CD14-positive monocyte (primary cell): ENCODE measurements around the gene OR2B6. TPM values are rescaled to one million over a fixed set of nuclear protein-coding genes. Genes with fewer than 3 reads are reported as not detected.

ENCODE experiments used
- DNase-seq, 3 donors: peaks; one replicate each; pipeline ENCODE4 v3.0.0-alpha.2; 2011 to 2022
- H2AFZ ChIP-seq: 2 replicates; pipeline ENCODE4 v1.6.0; 2012; ENCODE audit warnings: mild to moderate bottlenecking, low read depth, low read length, inconsistent platforms; ENCODE audit not compliant: insufficient read depth, poor library complexity, severe bottlenecking
- H3K27ac ChIP-seq, 2 donors: 1 replicate in 1 of 2; 2 replicates in 1 of 2; pipeline ENCODE4 v1.5.1; 2012 to 2013; ENCODE audit warnings: low read length in 2 of 2, control low read depth in 1 of 2, inconsistent platforms in 1 of 2, low read depth in 1 of 2, mild to moderate bottlenecking in 1 of 2
- H3K27me3 ChIP-seq, 2 donors: one replicate each; pipeline versions ENCODE4 v1.6.0 to v1.6.1; 2011 to 2013; ENCODE audit warnings: low read length in 2 of 2; ENCODE audit not compliant: control insufficient read depth in 2 of 2, insufficient read depth in 2 of 2
- H3K36me3 ChIP-seq, 2 donors: replicated peaks in 1 of 2; 1 replicate in 1 of 2; 2 replicates in 1 of 2; pipeline versions ENCODE4 v1.5.1 to v1.6.1; 2012 to 2013; ENCODE audit warnings: low read length in 2 of 2, control low read depth in 1 of 2, inconsistent platforms in 1 of 2, mild to moderate bottlenecking in 1 of 2; ENCODE audit not compliant: insufficient read depth in 2 of 2, control insufficient read depth in 1 of 2
- H3K4me1 ChIP-seq, 2 donors: 1 replicate in 1 of 2; 2 replicates in 1 of 2; pipeline versions ENCODE4 v1.5.1 to v1.6.1; 2012 to 2013; ENCODE audit warnings: low read length in 2 of 2, control low read depth in 1 of 2, inconsistent platforms in 1 of 2, mild to moderate bottlenecking in 1 of 2, moderate library complexity in 1 of 2; ENCODE audit not compliant: insufficient read depth in 2 of 2, control insufficient read depth in 1 of 2
- H3K4me2 ChIP-seq: replicated peaks from 2 replicates; pipeline ENCODE3; 2012; ENCODE audit warnings: low read length, moderate library complexity, mild to moderate bottlenecking; ENCODE audit not compliant: poor library complexity, severe bottlenecking; ENCODE audit errors: extremely low read depth
- H3K4me3 ChIP-seq, 3 experiments: fragments of 200-600 bp in 1 of 3; sonication (generic) in 1 of 3; replicated peaks in 1 of 3; 1 replicate in 2 of 3; 2 replicates in 1 of 3; pipeline ENCODE4 v1.5.1; 2011 to 2013; ENCODE audit warnings: low read length in 3 of 3, mild to moderate bottlenecking in 3 of 3, control low read depth in 2 of 3, low read depth in 2 of 3, inconsistent platforms in 1 of 3, moderate library complexity in 1 of 3
- H3K79me2 ChIP-seq: 2 replicates; pipeline ENCODE4 v1.6.0; 2012; ENCODE audit warnings: mild to moderate bottlenecking, control low read depth, inconsistent platforms, low read length, moderate library complexity; ENCODE audit not compliant: insufficient read depth
- H3K9ac ChIP-seq: 2 replicates; pipeline ENCODE4 v1.6.0; 2017; ENCODE audit warnings: low read length, mild to moderate bottlenecking; ENCODE audit not compliant: insufficient read depth, poor library complexity, severe bottlenecking
- H3K9me3 ChIP-seq, 2 donors: replicated peaks in 1 of 2; 1 replicate in 1 of 2; 2 replicates in 1 of 2; pipeline versions ENCODE4 v1.5.1 to v1.6.1; 2012 to 2013; ENCODE audit warnings: low read length in 2 of 2, control low read depth in 1 of 2; ENCODE audit not compliant: control insufficient read depth in 1 of 2, insufficient read depth in 1 of 2
- H4K20me1 ChIP-seq: 2 replicates; pipeline ENCODE4 v1.6.0; 2012; ENCODE audit warnings: mild to moderate bottlenecking, low read length, control low read depth, moderate library complexity; ENCODE audit not compliant: insufficient read depth
- H3K27ac Mint-ChIP-seq, 7 donors: one replicate each; pipeline ENCODE4 v1.8.0; 2020; ENCODE audit warnings: mild to moderate bottlenecking in 7 of 7, mixed read lengths in 7 of 7, moderate library complexity in 6 of 7, inconsistent platforms in 2 of 7
- H3K27me3 Mint-ChIP-seq, 3 donors: one replicate each; pipeline ENCODE4 v1.8.0; 2021 to 2022; ENCODE audit warnings: low read depth in 3 of 3, mild to moderate bottlenecking in 3 of 3, mixed read lengths in 3 of 3, moderate library complexity in 3 of 3, inconsistent platforms in 1 of 3
- H3K36me3 Mint-ChIP-seq, 2 donors: one replicate each; pipeline ENCODE4 v1.8.0; 2020; ENCODE audit warnings: mixed read lengths in 2 of 2, inconsistent platforms in 1 of 2, mild to moderate bottlenecking in 1 of 2
- H3K4me1 Mint-ChIP-seq: one replicate; pipeline ENCODE4 v1.8.0; 2020; ENCODE audit warnings: mild to moderate bottlenecking, mixed read lengths
- H3K4me3 Mint-ChIP-seq, 2 donors: one replicate each; pipeline ENCODE4 v1.8.0; 2020; ENCODE audit warnings: mild to moderate bottlenecking in 2 of 2, mixed read lengths in 2 of 2, moderate library complexity in 1 of 2
- H3K9me3 Mint-ChIP-seq, 7 donors: one replicate each; pipeline ENCODE4 v1.8.0; 2020 to 2022; ENCODE audit warnings: mixed read lengths in 7 of 7, mild to moderate bottlenecking in 6 of 7, moderate library complexity in 6 of 7, inconsistent platforms in 2 of 7
- WGBS: methylation state at CpG from one replicate; pipeline ENCODE4 v1.1.5; 2013; ENCODE audit warnings: missing lambda C conversion rate; ENCODE audit not compliant: insufficient coverage; 5-methylcytosine and 5-hydroxymethylcytosine counted together
- intact Hi-C, 2 donors: fragments of 100-400 bp; cut with micrococcal nuclease; formaldehyde crosslinking; loops; one replicate each; pipeline versions ENCODE4 v1.15.0 to v1.15.1; 2023
- polyA minus RNA-seq: library from RNA; depleted of rRNA, polyadenylated mRNA; stranded (reverse); fragments of >200 nt; gene quantifications from 2 replicates; pipeline ENCODE4 v1.2.3, GENCODE V29; 2012
- polyA plus RNA-seq, 3 donors: library from polyadenylated mRNA; depleted of rRNA in 1 of 3; unstranded in 2 of 3; stranded (reverse) in 1 of 3; fragments of 300-500 nt in 2 of 3; fragments of >200 nt in 1 of 3; fragmentation: Illumina TruSeq in 2 of 3; gene quantifications; 1 replicate in 2 of 3; 2 replicates in 1 of 3; pipeline ENCODE4 v1.2.3, GENCODE V29; 2012 to 2021
- total RNA-seq, 12 experiments: library from RNA in 1 of 12; stranded (reverse) in 1 of 12; fragments of 120-200 nt in 1 of 12; gene quantifications; one replicate each; pipeline ENCODE4 v1.2.4 and lab custom pipeline; 2013 to 2026; ENCODE audit warnings: mixed read lengths in 6 of 12, inconsistent platforms in 1 of 12
- TF ChIP-seq, protein P1 (sequence below): fragments of 200-600 bp; IDR thresholded peaks from one replicate; pipeline ENCODE4 v1.8.0; 2022; ENCODE audit warnings: antibody characterized with exemption, mild to moderate bottlenecking

The OR2B6 gene
- not detected for total RNA-seq (2013)
- polyA plus RNA-seq (not detected), polyA minus RNA-seq (not detected in 2 replicates), total RNA-seq (lab: John Stamatoyannopoulos, UW) (0 to 0.45 (median 0) reads per million in 11 experiments)

DNA sequence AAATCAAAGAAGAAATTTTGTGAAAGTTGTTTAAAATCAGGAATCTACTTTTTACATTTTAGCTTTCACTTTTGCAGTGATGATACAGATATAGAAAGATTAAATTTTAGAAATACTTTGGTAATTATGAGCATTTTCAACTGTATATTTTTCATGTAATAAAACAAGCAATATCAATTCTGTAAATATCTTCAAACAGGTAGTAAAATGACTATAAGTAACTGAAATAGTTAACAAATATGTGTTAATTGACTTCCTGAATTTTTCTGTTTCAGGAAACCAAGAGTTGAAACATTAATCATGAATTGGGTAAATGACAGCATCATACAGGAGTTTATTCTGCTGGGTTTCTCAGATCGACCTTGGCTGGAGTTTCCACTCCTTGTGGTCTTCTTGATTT lies at the start of gene OR2B6:
Gene OR2B6 (plus strand): TSS at position 301 of the 400 bp plus-strand sequence. CDS start 0 bp downstream, at position 301.
- Histone ChIP-seq H3K9me3 (no peaks in the 10 kb centered on the region), H3K27me3 (peaks cover 2 to 3% of the 10 kb centered on the region in 2 donors), H3K79me2 (no peaks in the 10 kb centered on the region), H3K4me3 (no peak within 1 kb of the TSS), H3K4me1 (no peaks in the 10 kb centered on the region), H4K20me1 (no peaks in the 10 kb centered on the region), H3K36me3 (no peaks in the 10 kb centered on the region), H3K9ac (no peak within 1 kb of the TSS), H3K27ac (no peak within 1 kb of the TSS), H2AFZ (no peak within 1 kb of the TSS), H3K4me2 (no peak within 1 kb of the TSS)
- WGBS: 0% methylated on average over 1 of the region's 1 CpG
- DNase-seq: no peak
- peaks cover 0 to 11% (median 3%) of the 10 kb centered on the region in 3 donors for H3K27me3 Mint-ChIP-seq
- H3K36me3 Mint-ChIP-seq: no peaks in the 10 kb centered on the region
- intact Hi-C loops: no loop called here
- TF ChIP-seq, protein P1, sequence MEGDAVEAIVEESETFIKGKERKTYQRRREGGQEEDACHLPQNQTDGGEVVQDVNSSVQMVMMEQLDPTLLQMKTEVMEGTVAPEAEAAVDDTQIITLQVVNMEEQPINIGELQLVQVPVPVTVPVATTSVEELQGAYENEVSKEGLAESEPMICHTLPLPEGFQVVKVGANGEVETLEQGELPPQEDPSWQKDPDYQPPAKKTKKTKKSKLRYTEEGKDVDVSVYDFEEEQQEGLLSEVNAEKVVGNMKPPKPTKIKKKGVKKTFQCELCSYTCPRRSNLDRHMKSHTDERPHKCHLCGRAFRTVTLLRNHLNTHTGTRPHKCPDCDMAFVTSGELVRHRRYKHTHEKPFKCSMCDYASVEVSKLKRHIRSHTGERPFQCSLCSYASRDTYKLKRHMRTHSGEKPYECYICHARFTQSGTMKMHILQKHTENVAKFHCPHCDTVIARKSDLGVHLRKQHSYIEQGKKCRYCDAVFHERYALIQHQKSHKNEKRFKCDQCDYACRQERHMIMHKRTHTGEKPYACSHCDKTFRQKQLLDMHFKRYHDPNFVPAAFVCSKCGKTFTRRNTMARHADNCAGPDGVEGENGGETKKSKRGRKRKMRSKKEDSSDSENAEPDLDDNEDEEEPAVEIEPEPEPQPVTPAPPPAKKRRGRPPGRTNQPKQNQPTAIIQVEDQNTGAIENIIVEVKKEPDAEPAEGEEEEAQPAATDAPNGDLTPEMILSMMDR: no peak
- no peak within 1 kb of the TSS for H3K4me3 Mint-ChIP-seq
- no peaks in the 10 kb centered on the region for H3K4me1 Mint-ChIP-seq
- H3K9me3 Mint-ChIP-seq: peaks cover 0 to 2% (median 0%) of the 10 kb centered on the region in 7 donors
- H3K27ac Mint-ChIP-seq: no peak within 1 kb of the TSS

DNA sequence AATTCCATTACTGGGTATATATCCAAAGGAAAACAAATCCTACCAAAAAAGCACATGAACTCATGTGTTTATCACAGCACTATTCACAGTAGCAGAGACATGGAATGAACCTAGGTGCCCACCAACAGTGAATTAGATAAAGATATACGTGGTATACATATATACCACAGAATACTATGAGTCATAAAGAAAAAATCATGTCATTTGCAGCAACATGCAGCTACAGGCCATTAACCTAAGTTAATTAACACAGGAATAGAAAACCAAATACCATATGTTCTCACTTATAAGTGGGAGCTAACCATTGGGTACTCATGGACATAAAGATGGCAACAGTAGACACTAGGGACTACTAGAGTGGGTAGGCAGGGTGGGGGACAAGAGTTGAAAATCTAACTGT lies 49.0 kb upstream of the OR2B6 start:
- TF ChIP-seq, protein P1: no peak
- intact Hi-C loops: loop anchor here in 1 of 2 donors (10.0 kb wide), 1 partner anchor 1077 kb away; no protein-coding TSS in a partner anchor
- H3K9me3 ChIP-seq: no peaks in the 10 kb centered on the region
- peaks cover 4% of the 10 kb centered on the region for H3K4me1 Mint-ChIP-seq
- H3K27me3 ChIP-seq: no peaks in the 10 kb centered on the region
- H3K36me3 Mint-ChIP-seq: no peaks in the 10 kb centered on the region
- H3K27me3 Mint-ChIP-seq: peaks cover under 1 to 5% (median 2%) of the 10 kb centered on the region in 3 donors
- DNase-seq: no peak
- H3K4me1 ChIP-seq: peaks cover 6 to 8% of the 10 kb centered on the region in 2 donors
- H3K4me3 ChIP-seq: no peak overlapping the region
- H3K27ac Mint-ChIP-seq: no peak overlapping the region
- H3K4me2 ChIP-seq: no peak overlapping the region
- H3K36me3 ChIP-seq: no peaks in the 10 kb centered on the region
- no peaks in the 10 kb centered on the region for H3K9me3 Mint-ChIP-seq
- WGBS: no CpG with 5 or more reads among the region's 1 CpG
- H3K27ac ChIP-seq: no peak overlapping the region
- no peak overlapping the region for H2AFZ ChIP-seq
- no peaks in the 10 kb centered on the region for H3K79me2 ChIP-seq
- H4K20me1 ChIP-seq: no peaks in the 10 kb centered on the region
- H3K4me3 Mint-ChIP-seq: no peak overlapping the region
- H3K9ac ChIP-seq: no peak overlapping the region
